Right renal cortex interstitium (tissue), 3 donors: ENCODE results near the gene IFT81. TPM values are rescaled to one million over a fixed set of nuclear protein-coding genes. Genes with fewer than 3 reads are reported as not detected.

Source experiments
- DNase-seq, 3 donors: peaks; one replicate each; pipeline ENCODE4 v3.0.0-alpha.2; 2013; ENCODE audit warnings: low read depth in 3 of 3, low spot score in 2 of 3
- polyA plus RNA-seq, 3 donors: library from polyadenylated mRNA; unstranded; fragments of 120-200 nt; gene quantifications; one replicate each; pipeline ENCODE4 v1.2.1, GENCODE V29; 2013; ENCODE audit not compliant: insufficient read length in 3 of 3

The IFT81 gene
- polyA plus RNA-seq, 3 donors: 48.9 to 63.1 (median 57.1) TPM

- DNase-seq: no peak
Measured at GRCh38 chr12:110266980-110267620, 142.9 kb downstream of the IFT81 start.

Other genes starting within 250 kb of the IFT81 start
- 10 to 100 TPM; 30.9 to 43.5 (median 37.0) TPM for gene GLTP, start 243.8 kb upstream of the IFT81 start, polyA plus RNA-seq
- gene TCHP, start 224.1 kb upstream of the IFT81 start, polyA plus RNA-seq: 10 to 100 TPM; 21.7 to 22.1 (median 22.0) TPM
- 10 to 100 TPM; 29.8 to 32.2 (median 30.7) TPM for gene GIT2, start 128.0 kb upstream of the IFT81 start, polyA plus RNA-seq
- gene ANKRD13A, start 124.9 kb upstream of the IFT81 start, polyA plus RNA-seq: 10 to 100 TPM; 36.9 to 41.6 (median 38.1) TPM
- gene C12orf76, start 75.8 kb upstream of the IFT81 start, polyA plus RNA-seq: 10 to 100 TPM; 29.1 to 31.6 (median 30.6) TPM
- gene ATP2A2, start 156.9 kb downstream of the IFT81 start, polyA plus RNA-seq: 100 to 1,000 TPM; 149 to 164 (median 159) TPM